ENCODE results near the gene MAGI2.

The MAGI2 gene

DNA sequence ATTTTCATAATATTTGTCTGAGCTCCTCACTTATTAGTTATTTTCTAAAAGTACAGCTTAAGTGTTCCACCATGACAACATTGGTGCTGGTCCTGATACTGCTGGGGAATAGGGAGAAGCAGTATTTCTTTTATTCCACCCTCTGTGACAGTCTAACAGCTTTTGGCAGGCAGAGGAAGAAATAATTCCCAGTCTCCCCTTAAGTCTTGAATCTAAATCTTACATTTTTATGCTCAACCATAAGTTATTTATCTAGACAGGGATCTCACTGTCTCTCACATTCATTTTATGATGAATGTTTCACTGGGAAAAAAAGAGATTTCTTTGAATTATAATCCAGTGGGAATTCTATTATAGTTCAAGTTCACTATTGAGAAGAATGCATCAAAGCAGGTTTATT is 71.5 kb downstream of the MAGI2 start:
- H3K36me3 Mint-ChIP-seq (ENCODE audit: low read depth): no peaks in the 10 kb centered on the region
- no peaks in the 10 kb centered on the region for H3K27me3 Mint-ChIP-seq
- H3K27ac Mint-ChIP-seq: no peak overlapping the region
- intact Hi-C loops (cut with micrococcal nuclease): no loop called here
- no peaks in the 10 kb centered on the region for H3K4me1 Mint-ChIP-seq (ENCODE audit: low read depth)
- H3K9me3 Mint-ChIP-seq: no peaks in the 10 kb centered on the region
- H3K4me3 Mint-ChIP-seq: no peak overlapping the region

DNA sequence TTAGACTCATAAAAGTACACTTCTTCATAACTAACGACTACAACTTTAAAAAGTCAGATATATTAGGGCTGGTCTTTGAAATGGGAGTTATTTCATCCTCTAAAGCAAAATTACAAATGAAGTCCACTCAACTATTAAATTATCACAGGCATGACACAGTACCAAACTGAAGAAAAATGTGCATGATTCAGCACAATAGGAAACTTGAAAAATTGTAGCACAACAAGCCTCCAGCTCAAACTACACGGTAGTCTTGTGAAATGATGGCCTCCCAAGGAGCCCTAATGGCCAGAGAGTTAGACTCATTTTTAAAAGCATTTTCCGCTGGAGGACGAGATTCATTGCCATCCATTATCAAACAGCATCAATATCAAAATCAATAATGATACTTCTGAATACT is 76.4 kb downstream of the MAGI2 start:
- intact Hi-C loops (cut with micrococcal nuclease): no loop called here
- H3K4me3 Mint-ChIP-seq: no peak overlapping the region
- no peaks in the 10 kb centered on the region for H3K4me1 Mint-ChIP-seq (ENCODE audit: low read depth)
- no peaks in the 10 kb centered on the region for H3K9me3 Mint-ChIP-seq
- H3K36me3 Mint-ChIP-seq (ENCODE audit: low read depth): no peaks in the 10 kb centered on the region
- H3K27me3 Mint-ChIP-seq: no peaks in the 10 kb centered on the region
- H3K27ac Mint-ChIP-seq: no peak overlapping the region

DNA sequence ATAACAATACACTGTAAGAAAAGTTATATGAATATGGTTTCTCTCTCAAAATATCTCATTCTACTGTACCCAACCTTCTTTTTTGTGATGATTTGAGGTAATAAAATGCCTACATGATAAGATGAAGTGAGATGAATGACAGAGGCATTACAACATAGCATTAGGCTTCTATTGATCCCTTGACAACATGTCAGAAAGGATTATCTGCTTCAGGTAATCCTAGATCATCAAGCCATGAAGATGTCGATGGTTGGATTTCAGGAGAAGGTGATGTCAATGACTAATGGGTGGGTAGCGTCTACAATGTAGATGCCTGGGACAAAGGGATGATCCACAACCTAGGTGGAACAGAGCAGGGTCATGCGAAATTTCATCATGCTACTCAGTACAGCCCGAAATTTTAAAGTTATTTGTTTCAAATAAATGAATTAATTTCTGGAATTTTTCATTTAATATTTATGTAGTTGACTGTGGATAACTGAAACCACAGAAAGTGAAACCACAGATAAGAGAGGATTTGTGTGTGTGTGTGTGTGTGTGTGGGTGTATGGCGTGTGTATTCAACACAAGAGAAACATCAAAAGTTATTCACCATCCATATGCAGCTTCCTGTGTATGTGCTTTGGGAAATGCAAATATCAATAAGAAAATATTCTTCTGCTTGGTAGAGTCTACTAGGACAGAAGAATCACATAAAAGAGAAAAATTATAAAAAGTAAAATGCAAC is 77.0 kb downstream of the MAGI2 start:
- H3K27me3 Mint-ChIP-seq: no peaks in the 10 kb centered on the region
- intact Hi-C loops (cut with micrococcal nuclease): no loop called here
- no peak overlapping the region for H3K4me3 Mint-ChIP-seq
- H3K36me3 Mint-ChIP-seq (ENCODE audit: low read depth): no peaks in the 10 kb centered on the region
- H3K4me1 Mint-ChIP-seq (ENCODE audit: low read depth): no peaks in the 10 kb centered on the region
- H3K9me3 Mint-ChIP-seq: no peaks in the 10 kb centered on the region
- no peak overlapping the region for H3K27ac Mint-ChIP-seq

GRCh38 chr7:79361214-79361613 is 92.3 kb downstream of the MAGI2 start:
- intact Hi-C loops (cut with micrococcal nuclease): no loop called here
- no peaks in the 10 kb centered on the region for H3K9me3 Mint-ChIP-seq

DNA sequence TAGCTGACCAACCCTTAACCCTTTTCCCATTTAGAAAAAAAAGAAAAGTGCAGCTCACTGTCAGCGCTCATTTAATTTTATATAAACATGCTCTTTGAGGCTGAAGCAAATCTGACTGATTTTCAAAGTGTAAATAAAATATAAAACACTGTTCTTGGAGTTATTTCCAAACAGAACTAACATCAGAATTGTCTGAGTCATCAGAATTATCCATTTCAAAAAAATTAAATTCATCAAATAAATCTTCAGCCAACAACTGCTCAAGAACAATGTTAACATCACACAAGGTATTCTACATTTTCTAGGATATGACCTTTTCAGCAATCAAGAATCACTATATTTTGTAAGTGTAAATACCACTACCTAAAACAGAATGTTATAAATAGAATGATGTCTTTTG is 93.6 kb downstream of the MAGI2 start:
- Mint-ChIP-seq H3K9me3 (peaks cover 7% of the 10 kb centered on the region), H3K27ac (no peak overlapping the region)

More at GRCh38 chr7:79361214-79361613, 92.3 kb downstream of the MAGI2 start:
- Mint-ChIP-seq H3K36me3 (ENCODE audit: low read depth) (no peaks in the 10 kb centered on the region), H3K27ac (no peak overlapping the region), H3K4me3 (no peak overlapping the region), H3K27me3 (no peaks in the 10 kb centered on the region), H3K4me1 (ENCODE audit: low read depth) (no peaks in the 10 kb centered on the region)

DNA sequence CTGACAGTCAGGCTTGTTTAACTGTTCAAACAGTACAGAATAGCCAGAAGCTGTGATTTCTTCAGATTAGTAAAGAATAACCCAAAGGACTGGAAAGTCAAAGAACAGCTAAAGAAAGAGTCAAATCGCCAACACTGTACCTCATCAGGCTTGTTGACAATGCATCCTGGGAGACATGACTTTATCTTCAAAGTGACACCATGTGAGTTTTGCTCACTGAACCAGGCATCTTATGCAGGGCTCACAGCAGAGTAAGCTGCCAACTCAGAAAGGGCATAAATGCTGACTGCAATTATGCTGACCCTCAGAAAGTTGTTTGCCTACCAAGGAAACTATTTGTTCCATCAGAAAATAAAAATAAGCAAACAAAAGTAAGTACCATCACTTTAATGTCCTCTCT is 96.4 kb downstream of the MAGI2 start:
- no peak overlapping the region for H3K4me3 Mint-ChIP-seq
- H3K9me3 Mint-ChIP-seq: peaks cover 8% of the 10 kb centered on the region
- no peaks in the 10 kb centered on the region for H3K36me3 Mint-ChIP-seq (ENCODE audit: low read depth)
- intact Hi-C loops (cut with micrococcal nuclease): no loop called here
- no peak overlapping the region for H3K27ac Mint-ChIP-seq
- H3K27me3 Mint-ChIP-seq: no peaks in the 10 kb centered on the region
- H3K4me1 Mint-ChIP-seq (ENCODE audit: low read depth): no peaks in the 10 kb centered on the region

More for the DNA sequence above, 93.6 kb downstream of the MAGI2 start:
- intact Hi-C loops (cut with micrococcal nuclease): no loop called here
- H3K4me3 Mint-ChIP-seq: no peak overlapping the region
- H3K36me3 Mint-ChIP-seq (ENCODE audit: low read depth): no peaks in the 10 kb centered on the region
- H3K27me3 Mint-ChIP-seq: no peaks in the 10 kb centered on the region
- no peaks in the 10 kb centered on the region for H3K4me1 Mint-ChIP-seq (ENCODE audit: low read depth)

DNA sequence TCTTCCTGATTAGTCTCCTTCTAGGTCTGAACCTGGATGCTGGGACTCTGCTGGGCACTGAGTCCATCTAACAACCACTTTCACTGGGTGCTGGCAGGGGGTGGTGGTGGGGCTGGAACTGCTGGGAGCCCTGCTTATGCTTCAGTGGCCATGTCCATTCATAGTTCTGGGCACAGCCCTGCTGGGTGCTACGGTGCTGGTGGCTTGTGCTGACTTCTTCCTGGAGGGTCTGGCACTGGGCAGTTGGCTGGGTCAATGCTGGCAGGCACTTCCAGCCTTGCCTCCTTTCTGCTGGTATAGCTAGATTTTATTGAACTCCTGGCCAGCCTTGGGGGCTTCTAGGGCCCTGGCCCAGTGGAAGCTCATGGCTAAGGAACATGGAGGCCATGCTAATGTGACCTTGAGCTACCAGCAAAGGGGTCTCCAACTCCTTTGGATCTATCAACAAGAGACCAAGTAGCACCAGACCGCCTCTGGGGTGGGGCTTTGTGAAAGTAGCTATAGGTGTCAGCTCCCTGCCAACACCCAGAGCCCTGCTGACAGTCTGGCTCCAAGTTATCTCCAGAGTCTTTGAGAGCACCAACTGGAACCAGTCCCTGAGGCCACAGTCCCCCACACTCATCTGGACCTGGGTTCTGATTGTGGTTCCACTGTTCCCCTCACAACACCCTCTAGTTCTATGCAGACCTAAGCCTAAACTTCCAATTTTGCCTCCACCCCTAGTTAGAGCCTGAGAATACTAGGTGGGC is 99.6 kb downstream of the MAGI2 start:
- Mint-ChIP-seq H3K4me3 (no peak overlapping the region), H3K4me1 (ENCODE audit: low read depth) (no peaks in the 10 kb centered on the region), H3K27ac (no peak overlapping the region), H3K9me3 (peaks cover 8% of the 10 kb centered on the region), H3K27me3 (no peaks in the 10 kb centered on the region), H3K36me3 (ENCODE audit: low read depth) (no peaks in the 10 kb centered on the region)
- intact Hi-C loops (cut with micrococcal nuclease): no loop called here

DNA sequence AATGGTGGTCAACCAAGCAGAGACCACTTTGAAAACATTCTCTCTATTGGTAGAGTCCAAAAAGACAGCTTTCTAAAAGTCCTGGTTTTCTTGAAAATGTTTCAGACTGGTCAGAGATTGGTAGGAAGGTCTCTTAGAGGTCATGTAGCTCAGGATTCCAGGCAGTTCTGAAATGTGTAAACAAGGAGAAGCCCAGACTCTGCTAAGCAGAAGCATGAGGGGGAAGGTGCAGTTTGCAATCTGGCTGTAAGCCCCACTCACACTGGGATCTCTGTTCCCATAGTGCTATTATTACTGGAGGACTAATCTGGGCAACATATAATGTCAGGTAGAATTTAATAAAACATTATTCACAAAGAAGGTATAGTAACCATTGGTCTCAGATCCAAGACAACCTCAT is 101.1 kb downstream of the MAGI2 start:
- Mint-ChIP-seq H3K9me3 (peaks cover 8% of the 10 kb centered on the region), H3K4me1 (ENCODE audit: low read depth) (no peaks in the 10 kb centered on the region), H3K4me3 (no peak overlapping the region), H3K27ac (no peak overlapping the region), H3K36me3 (ENCODE audit: low read depth) (no peaks in the 10 kb centered on the region), H3K27me3 (no peaks in the 10 kb centered on the region)
- intact Hi-C loops (cut with micrococcal nuclease): no loop called here

DNA sequence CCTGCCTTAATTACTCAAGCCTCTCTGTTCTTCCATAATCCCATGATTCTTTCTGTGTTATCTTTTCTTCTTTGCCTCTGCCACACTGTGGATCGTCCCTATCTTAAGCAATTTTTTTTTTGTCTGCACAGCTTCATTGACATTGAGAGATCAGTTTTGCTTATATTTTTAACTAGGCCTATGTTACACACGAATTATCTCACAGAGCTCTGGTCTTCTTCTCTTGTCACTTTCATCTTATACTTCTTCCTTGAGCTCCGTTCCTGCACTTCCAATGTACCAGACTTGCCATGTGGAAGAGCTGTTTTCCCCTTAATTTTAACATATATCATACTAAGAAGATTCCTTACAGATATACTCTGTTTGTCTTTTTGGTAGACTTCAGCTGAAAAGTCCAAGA is 106.1 kb downstream of the MAGI2 start:
- no peaks in the 10 kb centered on the region for H3K9me3 Mint-ChIP-seq
- no peak overlapping the region for H3K27ac Mint-ChIP-seq
- no peaks in the 10 kb centered on the region for H3K4me1 Mint-ChIP-seq (ENCODE audit: low read depth)
- no peaks in the 10 kb centered on the region for H3K27me3 Mint-ChIP-seq
- no peak overlapping the region for H3K4me3 Mint-ChIP-seq
- intact Hi-C loops (cut with micrococcal nuclease): no loop called here
- H3K36me3 Mint-ChIP-seq (ENCODE audit: low read depth): no peaks in the 10 kb centered on the region

DNA sequence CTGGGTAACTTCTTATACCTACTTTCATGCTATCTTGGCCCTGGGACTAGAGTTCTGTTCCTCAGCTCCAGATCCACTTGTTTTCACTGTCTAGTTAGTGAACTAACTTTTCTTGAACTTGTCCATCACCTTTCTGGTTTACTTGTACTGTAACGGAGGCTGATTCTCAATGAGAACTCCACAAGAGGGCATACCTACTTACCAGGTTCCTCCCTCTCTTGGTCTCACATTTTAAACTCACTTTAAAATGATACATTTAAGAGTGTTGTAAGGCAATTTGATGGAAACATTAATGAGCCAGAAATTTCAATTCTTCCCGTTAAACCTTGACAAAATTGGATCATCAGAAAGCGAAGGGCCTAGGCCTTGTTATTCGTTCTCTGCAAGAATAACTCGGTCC is 111.6 kb downstream of the MAGI2 start:
- Mint-ChIP-seq H3K4me3 (no peak overlapping the region), H3K4me1 (ENCODE audit: low read depth) (no peaks in the 10 kb centered on the region), H3K36me3 (ENCODE audit: low read depth) (no peaks in the 10 kb centered on the region), H3K27me3 (no peaks in the 10 kb centered on the region), H3K9me3 (no peaks in the 10 kb centered on the region), H3K27ac (no peak overlapping the region)
- intact Hi-C loops (cut with micrococcal nuclease): no loop called here

DNA sequence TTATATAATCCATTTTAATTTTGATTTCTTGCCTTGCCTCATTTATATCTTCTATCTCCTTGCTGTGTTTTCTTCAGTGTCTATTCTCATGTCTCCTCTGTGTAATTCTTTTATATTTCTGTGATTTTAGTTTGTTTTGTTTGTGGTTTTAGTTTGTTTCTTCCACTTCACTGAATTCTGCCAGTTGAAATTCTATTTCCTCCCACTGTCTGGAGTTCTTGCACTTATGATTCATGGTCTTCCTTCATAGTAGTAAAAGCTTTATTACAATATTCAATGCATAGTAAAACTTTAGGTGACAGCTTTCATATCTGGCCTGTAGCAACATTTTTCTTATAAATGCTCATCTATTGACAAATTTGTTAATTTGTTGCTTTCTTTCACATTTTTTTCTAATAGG is 113.3 kb downstream of the MAGI2 start:
- Mint-ChIP-seq H3K36me3 (ENCODE audit: low read depth) (no peaks in the 10 kb centered on the region), H3K27me3 (no peaks in the 10 kb centered on the region), H3K9me3 (no peaks in the 10 kb centered on the region), H3K4me1 (ENCODE audit: low read depth) (no peaks in the 10 kb centered on the region), H3K27ac (no peak overlapping the region), H3K4me3 (no peak overlapping the region)
- intact Hi-C loops (cut with micrococcal nuclease): no loop called here

- Mint-ChIP-seq H3K9me3 (no peaks in the 10 kb centered on the region), H3K4me1 (ENCODE audit: low read depth) (no peaks in the 10 kb centered on the region), H3K36me3 (ENCODE audit: low read depth) (no peaks in the 10 kb centered on the region), H3K27me3 (no peaks in the 10 kb centered on the region), H3K4me3 (no peak overlapping the region), H3K27ac (no peak overlapping the region)
- intact Hi-C loops (cut with micrococcal nuclease): no loop called here
Measured at GRCh38 chr7:79339208-79339925, 114.1 kb downstream of the MAGI2 start.

- intact Hi-C loops (cut with micrococcal nuclease): no loop called here
- Mint-ChIP-seq H3K4me3 (no peak overlapping the region), H3K9me3 (no peaks in the 10 kb centered on the region), H3K27me3 (no peaks in the 10 kb centered on the region), H3K27ac (no peak overlapping the region), H3K36me3 (ENCODE audit: low read depth) (no peaks in the 10 kb centered on the region), H3K4me1 (ENCODE audit: low read depth) (no peaks in the 10 kb centered on the region)
Measured at GRCh38 chr7:79337717-79338116, 115.8 kb downstream of the MAGI2 start.

- H3K4me3 Mint-ChIP-seq: no peak overlapping the region
- no peaks in the 10 kb centered on the region for H3K36me3 Mint-ChIP-seq (ENCODE audit: low read depth)
- H3K27ac Mint-ChIP-seq: no peak overlapping the region
- intact Hi-C loops (cut with micrococcal nuclease): no loop called here
- no peaks in the 10 kb centered on the region for H3K4me1 Mint-ChIP-seq (ENCODE audit: low read depth)
- no peaks in the 10 kb centered on the region for H3K27me3 Mint-ChIP-seq
- H3K9me3 Mint-ChIP-seq: no peaks in the 10 kb centered on the region
Measured at GRCh38 chr7:79334841-79335240, 118.6 kb downstream of the MAGI2 start.
